Eye (tissue), 1 donor: ENCODE measurements around the gene KIAA0232.

Source experiments
- DNase-seq: peaks from one replicate; pipeline ENCODE4 v3.0.0-alpha.2; 2015

KIAA0232 gene

DNA sequence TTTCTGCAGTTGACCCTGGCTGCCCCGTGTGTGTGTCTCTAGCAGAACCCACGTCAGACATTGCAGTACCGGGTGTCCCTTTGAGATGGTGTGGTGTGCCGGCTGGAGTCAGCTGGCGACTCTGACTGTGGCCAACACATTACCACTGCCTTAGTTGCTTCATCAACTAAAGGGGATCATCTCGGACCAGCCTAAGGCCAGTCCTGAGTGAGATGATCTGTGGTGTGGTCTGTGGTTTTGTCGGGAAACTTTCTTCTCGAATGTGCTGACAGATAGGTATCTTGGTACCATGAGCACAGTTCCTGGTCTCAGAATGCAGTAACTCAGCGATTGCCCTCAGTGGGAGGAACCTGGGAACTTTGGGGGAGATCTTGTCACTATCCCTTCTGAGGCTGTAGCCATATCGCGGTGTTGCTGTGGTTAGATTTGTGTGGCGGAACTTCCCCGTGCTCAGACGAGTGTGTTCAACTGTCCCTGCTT, 142.9 kb downstream of the KIAA0232 start:
- DNase-seq, result no peak

DNA sequence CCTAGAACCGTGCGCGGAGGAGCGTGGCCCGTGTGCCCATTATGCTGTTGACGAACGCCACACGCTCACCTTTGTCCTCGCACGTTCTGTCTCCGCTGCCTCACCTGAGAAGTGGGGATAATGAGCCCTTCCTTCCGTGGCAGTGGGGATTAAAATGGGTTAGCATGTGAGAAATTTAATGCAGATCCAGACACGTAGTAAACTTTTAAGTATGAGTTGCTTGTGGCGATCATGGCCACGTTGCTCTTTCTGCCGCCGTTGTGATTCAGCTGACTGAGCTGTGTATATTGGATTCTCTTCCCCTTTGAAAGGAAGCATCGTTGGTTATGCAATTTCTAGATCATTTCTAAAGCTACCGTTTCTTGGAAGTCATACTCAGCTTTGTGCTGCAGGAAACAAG, 143.6 kb downstream of the KIAA0232 start:
- no peak for DNase-seq

DNA sequence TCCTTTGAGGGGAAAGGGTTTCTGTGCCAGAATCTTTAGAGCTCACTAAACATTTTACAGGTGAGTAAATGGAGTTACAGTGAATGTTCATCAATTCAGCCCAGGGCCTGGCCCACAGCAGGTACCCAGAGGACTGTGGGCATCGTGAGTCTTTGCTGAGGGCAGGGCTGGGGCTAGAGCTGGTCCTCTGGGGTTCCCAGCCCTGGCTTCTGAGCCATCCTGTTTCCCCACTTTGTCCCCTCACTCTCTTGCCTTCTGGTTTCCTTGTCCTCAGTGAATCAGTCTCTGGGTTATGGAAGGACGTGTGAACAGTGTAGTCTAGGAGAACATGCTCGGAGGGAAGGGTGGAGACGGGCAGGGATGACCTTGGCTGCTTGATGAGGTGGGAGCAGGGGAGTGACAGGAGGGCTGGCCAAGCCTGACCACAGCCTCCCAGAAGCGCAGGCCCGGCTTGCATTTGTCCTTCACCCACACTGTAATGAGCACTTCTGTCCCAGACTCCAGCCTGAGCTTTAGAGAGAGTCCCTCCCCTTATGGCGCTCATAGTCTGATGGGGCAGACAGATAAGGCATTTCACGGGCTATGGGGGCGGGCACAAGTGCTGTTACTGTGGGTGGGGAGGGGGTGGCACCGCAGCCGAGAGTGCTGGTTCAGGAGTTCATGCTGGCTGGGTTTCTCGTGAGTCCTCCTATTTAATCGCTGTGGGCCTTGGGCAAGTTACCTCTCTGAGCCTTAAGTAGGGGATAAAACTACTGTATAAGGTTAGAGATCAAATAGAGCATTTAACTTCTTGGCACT, 144.4 kb downstream of the KIAA0232 start:
- no peak for DNase-seq

DNA sequence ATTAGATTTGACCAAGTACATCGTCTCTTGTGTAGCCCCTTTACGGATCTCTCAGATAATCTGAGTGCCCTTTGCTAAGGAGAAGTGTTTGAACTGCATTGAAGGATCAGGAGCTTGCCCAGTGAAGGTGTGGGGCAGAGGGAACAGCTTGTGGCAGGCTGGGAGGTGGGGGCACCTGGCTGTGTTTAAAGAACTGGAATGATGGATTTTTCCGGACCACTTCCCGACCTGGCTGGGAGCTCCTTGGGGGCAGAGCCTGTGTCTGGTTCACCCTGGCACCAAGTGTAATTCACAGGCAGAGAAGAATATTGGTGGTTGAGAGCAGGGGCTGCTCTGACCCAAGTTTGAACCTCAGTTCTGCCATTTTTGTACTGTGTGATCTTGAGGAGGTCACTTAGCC, 145.6 kb downstream of the KIAA0232 start:
- DNase-seq, result peak; percentile 55

DNA sequence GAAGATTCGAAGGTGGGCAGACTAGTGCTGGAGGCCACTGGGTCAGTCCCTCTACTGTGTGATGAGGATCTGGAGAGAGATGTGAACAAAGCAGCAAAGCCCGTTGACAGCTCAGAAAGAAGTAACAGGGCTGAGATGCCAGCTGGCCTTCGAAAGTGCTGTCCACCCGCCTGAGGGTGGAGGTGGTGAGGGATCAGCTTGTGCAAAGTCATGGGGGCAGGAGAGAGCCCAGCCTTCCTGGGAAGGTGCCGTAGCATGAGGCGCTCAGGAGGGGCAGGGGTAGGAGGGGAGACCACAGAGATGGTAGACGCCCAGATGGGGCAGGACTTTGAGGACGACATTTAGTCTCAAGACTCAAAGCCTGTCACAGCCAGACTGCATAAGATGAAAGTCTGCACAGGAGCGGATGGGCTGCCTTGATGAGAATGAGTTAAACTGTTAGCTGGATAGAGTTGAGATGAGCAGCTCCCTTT, 146.8 kb downstream of the KIAA0232 start:
- no peak for DNase-seq

DNA sequence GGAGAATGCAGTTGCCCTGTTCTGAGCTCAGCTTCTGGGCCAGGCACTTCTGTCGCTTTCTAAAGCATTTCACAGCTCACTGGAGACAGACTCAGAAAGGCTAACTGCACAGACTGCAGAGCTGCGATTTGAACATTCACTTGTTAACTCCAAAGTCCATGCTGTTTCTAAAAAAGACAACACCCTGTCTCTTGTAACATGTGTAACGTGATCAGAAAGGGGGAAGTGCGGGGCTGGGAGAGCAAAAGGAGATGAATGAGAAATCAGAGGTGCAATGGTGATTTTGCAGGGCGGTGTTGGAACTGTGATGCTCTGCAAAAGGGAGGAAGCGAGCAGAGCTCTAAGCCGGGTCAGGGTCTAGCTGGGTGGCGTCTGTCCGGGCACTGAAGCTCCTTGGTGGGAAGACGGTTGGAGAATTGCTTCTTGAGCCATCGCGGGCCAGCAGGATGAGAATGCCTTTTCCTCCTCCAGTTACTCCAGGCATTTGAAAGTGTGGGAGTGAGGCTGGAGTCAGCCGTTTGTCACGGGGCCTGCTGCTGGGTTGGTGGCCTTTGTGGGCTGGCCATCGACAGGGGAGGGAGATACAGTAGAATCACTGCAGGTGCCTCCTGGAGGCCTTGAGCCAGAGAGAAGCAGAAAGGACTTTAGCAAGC, 147.4 kb downstream of the KIAA0232 start:
- DNase-seq, result peak; percentile 84

DNA sequence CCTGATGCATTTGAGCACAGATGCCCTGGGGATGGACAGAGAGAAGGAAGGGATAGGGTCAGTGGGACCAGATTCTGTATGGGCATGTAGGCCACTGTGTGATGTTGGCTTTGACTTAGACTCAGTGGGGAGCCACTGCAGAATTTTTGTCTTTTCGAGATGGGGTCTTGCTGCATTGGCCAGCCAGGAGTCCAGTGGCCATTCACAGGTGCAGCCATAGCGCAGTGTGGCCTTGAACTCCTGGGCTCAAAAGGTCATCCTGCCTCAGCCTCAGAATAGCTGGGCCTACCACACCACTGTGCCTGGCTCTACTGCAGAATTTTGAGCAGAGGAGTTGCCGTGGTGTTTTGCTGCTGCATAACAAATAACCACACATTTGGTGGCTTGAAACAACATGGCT, 149.9 kb downstream of the KIAA0232 start:
- no peak for DNase-seq

DNA sequence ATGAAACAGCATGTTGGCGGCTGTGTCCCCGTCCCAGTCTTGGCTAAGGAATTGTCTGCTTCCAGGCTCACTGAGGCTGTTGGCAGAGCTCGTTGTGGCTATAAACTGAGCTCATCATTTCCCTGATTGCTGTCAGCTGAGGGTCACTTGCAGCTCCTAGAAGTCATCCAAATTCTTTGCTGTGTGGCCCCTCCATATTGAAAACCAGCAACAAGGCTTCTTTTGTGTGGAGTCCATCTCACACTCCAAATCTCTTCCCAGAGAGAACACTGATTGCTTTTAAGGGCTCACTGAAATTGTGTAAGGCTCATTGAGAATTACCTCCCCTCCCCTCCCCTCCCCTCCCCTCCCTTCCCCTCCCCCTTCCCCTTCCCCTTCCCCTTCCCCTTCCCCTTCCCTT, 150.4 kb downstream of the KIAA0232 start:
- no peak for DNase-seq
